Measurements from ENCODE around the gene BBS10.

Gene BBS10

GRCh38 chr12:76345569-76345968 is 2.6 kb downstream of the BBS10 start:
- TF ChIP-seq CTCF (IDR thresholded peaks at IDR 0.05; ENCODE audit: insufficient read depth, low read length, poor library complexity, severe bottlenecking) = no peak
- no peaks in the 10 kb centered on the region for H3K36me3 ChIP-seq (ENCODE audit: control insufficient read depth, insufficient read depth, low read length)
- H3K4me3 ChIP-seq (replicated peaks; ENCODE audit: low read depth, low read length) = no peak overlapping the region
- DNase-seq (ENCODE audit: extremely low read depth, insufficient read length) = no peak
- no peaks in the 10 kb centered on the region for H3K27me3 ChIP-seq (replicated peaks; ENCODE audit: control insufficient read depth, insufficient read depth, low read length)

DNA sequence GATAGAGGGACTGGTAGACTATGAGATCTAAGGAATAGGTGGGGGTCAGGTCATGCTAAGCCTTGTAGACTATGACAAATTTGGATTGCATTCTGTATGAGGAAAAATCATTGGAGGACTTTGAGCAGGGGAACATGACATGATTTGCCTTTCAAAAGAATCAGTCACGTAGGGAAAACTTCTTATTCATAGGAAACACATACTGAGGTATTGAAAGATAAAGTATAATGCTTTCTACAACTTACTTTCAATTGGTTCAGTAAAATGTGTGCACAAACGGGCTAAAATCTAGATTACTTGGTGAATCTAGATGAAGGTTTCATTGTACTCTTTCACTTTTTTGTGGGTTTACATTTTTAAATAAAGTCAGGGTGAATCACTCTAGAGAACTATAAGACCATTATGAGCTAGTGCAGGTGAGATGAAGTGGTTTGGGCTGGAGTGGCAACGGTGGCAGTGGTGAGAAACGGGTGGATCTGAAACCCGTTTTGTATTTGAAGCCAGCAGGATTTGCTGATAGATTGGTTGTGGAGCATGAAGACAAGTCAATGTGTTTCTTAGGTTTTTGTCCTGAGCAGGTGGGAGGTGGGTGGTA is 6.7 kb downstream of the BBS10 start:
- Histone ChIP-seq H3K27me3 (replicated peaks; ENCODE audit: control insufficient read depth, insufficient read depth, low read length) (no peaks in the 10 kb centered on the region), H3K4me3 (replicated peaks; ENCODE audit: low read depth, low read length) (no peak overlapping the region), H3K36me3 (ENCODE audit: control insufficient read depth, insufficient read depth, low read length) (no peaks in the 10 kb centered on the region)
- TF ChIP-seq CTCF (IDR thresholded peaks at IDR 0.05; ENCODE audit: insufficient read depth, low read length, poor library complexity, severe bottlenecking) = no peak
- DNase-seq (ENCODE audit: extremely low read depth, insufficient read length) = no peak

DNA sequence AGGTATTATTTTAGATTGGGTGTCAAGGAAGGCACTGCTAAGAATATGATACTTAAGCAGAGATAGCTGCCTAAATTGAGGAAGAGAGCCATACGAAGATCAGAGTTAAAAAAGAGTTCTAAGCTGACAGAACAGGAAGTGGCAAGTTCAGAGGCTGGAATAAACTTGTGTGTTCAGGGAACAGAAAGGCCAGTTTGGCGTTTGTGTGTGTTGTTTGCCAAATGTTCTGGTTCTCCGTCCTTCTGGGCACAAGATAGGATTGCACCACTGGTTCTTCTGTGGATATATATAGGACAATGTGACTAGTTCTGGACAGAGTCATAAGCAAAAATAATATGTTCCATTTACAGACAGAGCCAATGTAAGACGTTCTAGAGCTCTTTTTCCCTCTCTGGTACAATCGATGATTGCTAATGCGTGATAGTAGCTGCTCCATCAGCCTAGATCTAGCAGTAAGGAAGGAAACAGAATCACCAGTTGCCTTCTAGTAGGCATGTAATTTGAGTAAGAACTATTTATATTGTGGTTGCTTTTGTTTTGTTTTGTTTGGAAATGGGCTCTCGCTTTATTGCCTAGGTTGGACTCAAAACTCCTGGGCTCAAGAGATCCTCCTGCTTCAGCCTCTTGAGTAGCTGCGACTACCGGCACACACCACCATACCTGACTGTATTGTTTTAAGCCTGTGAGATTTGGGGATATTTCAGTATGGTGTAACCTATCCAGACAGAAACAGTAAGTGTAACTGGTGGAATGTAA is 7.4 kb downstream of the BBS10 start:
- H3K36me3 ChIP-seq (ENCODE audit: control insufficient read depth, insufficient read depth, low read length) = no peaks in the 10 kb centered on the region
- TF ChIP-seq CTCF (IDR thresholded peaks at IDR 0.05; ENCODE audit: insufficient read depth, low read length, poor library complexity, severe bottlenecking) = no peak

DNA sequence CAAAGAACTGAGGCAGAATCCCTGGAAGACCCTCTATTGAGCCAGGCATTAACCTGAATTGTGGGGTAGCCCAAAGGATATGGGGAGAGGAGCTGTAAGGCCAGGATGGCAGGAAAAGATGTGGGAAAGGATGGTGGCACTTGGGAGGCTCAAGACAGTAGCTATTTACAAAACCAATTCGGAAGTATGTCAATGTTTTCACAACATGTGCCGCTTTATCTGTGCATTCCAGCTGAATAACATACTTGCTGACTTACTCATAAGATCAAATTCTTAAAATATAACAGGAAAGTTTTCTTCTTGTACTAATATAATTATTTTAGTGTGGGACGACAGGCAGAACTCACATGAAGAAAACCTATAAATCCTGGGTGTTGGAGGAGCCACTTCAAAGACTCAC is 10.6 kb downstream of the BBS10 start:
- no peak for DNase-seq (ENCODE audit: extremely low read depth, insufficient read length)
- H3K36me3 ChIP-seq (ENCODE audit: control insufficient read depth, insufficient read depth, low read length) = no peaks in the 10 kb centered on the region
- TF ChIP-seq CTCF (IDR thresholded peaks at IDR 0.05; ENCODE audit: insufficient read depth, low read length, poor library complexity, severe bottlenecking) = no peak
- H3K27me3 ChIP-seq (replicated peaks; ENCODE audit: control insufficient read depth, insufficient read depth, low read length) = no peaks in the 10 kb centered on the region
- H3K4me3 ChIP-seq (replicated peaks; ENCODE audit: low read depth, low read length) = no peak overlapping the region

More for the DNA sequence above, 7.4 kb downstream of the BBS10 start:
- Histone ChIP-seq H3K27me3 (replicated peaks; ENCODE audit: control insufficient read depth, insufficient read depth, low read length) (no peaks in the 10 kb centered on the region), H3K4me3 (replicated peaks; ENCODE audit: low read depth, low read length) (no peak overlapping the region)
- DNase-seq (ENCODE audit: extremely low read depth, insufficient read length) = no peak

DNA sequence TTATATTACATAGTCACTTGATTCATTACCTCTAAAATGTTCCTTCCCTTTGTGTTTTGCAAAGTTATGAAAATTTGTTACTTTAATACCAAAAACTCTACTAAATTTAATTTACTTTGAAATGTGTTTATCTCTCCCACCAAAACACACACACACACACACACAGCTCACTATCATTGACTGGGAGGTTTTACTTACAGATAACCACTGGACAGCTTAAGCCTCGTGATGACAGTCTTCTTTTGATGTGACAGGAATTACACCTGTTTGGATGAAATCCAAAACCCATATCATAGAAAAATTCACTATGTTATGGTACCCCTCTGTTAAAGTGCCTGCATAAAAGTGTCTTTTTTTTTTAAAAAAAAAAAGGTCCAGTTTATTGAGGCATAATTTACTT is 15.6 kb downstream of the BBS10 start:
- no peaks in the 10 kb centered on the region for H3K36me3 ChIP-seq (ENCODE audit: control insufficient read depth, insufficient read depth, low read length)
- no peak overlapping the region for H3K4me3 ChIP-seq (replicated peaks; ENCODE audit: low read depth, low read length)
- no peak for DNase-seq (ENCODE audit: extremely low read depth, insufficient read length)
- no peak for TF ChIP-seq CTCF (IDR thresholded peaks at IDR 0.05; ENCODE audit: insufficient read depth, low read length, poor library complexity, severe bottlenecking)
- no peaks in the 10 kb centered on the region for H3K27me3 ChIP-seq (replicated peaks; ENCODE audit: control insufficient read depth, insufficient read depth, low read length)

All from GM06990 (cell line).